MM.1S (cell line): ENCODE results near the gene CRLF3.
"Not testable (repeated sequence)": the region's sequence is repeated elsewhere in the genome, so short reads cannot be mapped to it uniquely, and the experiment has no call there.

Experiments used
- DNase-seq: peaks from one replicate; pipeline ENCODE4 v3.0.0-alpha.2; 2015
- H2AFZ ChIP-seq: fragments of 300-600 bp; sonication (generic); 2 replicates; pipeline ENCODE4 v1.6.0; 2016; ENCODE audit warnings: antibody characterized with exemption, low read length
- H3F3A ChIP-seq: fragments of 300-600 bp; sonication (generic); 2 replicates; pipeline ENCODE4 v1.6.1; 2016; ENCODE audit warnings: mild to moderate bottlenecking, antibody characterized with exemption, low read length, moderate library complexity, mixed read lengths; ENCODE audit not compliant: insufficient read depth
- H3K27ac ChIP-seq: fragments of 300-600 bp; sonication (generic); 2 replicates; pipeline ENCODE4 v1.5.1; 2016; ENCODE audit warnings: mild to moderate bottlenecking, low read length
- H3K27me3 ChIP-seq: fragments of 300-600 bp; sonication (generic); replicated peaks from 2 replicates; pipeline ENCODE4 v1.6.0; 2016; ENCODE audit warnings: low read length; ENCODE audit not compliant: insufficient read depth
- H3K36me3 ChIP-seq: fragments of 300-600 bp; sonication (generic); replicated peaks from 2 replicates; pipeline ENCODE4 v1.6.1; 2016; ENCODE audit warnings: mild to moderate bottlenecking, low read length, mixed read lengths; ENCODE audit not compliant: insufficient read depth
- H3K4me1 ChIP-seq: fragments of 300-600 bp; sonication (generic); 2 replicates; pipeline ENCODE4 v1.6.1; 2016; ENCODE audit warnings: low read length, mixed read lengths
- H3K4me2 ChIP-seq: fragments of 300-600 bp; sonication (generic); 2 replicates; pipeline ENCODE4 v1.6.0; 2016; ENCODE audit warnings: low read depth, low read length
- H3K4me3 ChIP-seq: fragments of 300-600 bp; sonication (generic); 2 replicates; pipeline ENCODE4 v1.5.1; 2016; ENCODE audit warnings: low read length, mixed read lengths
- H3K79me2 ChIP-seq: fragments of 300-600 bp; sonication (generic); 2 replicates; pipeline ENCODE4 v1.6.1; 2016; ENCODE audit warnings: mixed run types, low read length, mixed read lengths
- H3K9ac ChIP-seq: fragments of 300-600 bp; sonication (generic); 2 replicates; pipeline ENCODE4 v1.6.1; 2016; ENCODE audit warnings: low read length, mixed read lengths
- H3K9me2 ChIP-seq: fragments of 300-600 bp; sonication (generic); replicated peaks from 2 replicates; pipeline ENCODE4 v1.6.1; 2016; ENCODE audit warnings: mild to moderate bottlenecking, low read length, mixed read lengths; ENCODE audit not compliant: insufficient read depth
- H3K9me3 ChIP-seq: fragments of 300-600 bp; sonication (generic); replicated peaks from 2 replicates; pipeline ENCODE4 v1.6.1; 2016; ENCODE audit warnings: mild to moderate bottlenecking, low read length, mixed read lengths; ENCODE audit not compliant: insufficient read depth
- H4K20me1 ChIP-seq: fragments of 300-600 bp; sonication (generic); 2 replicates; pipeline ENCODE4 v1.6.1; 2016; ENCODE audit warnings: mild to moderate bottlenecking, low read length, moderate library complexity, mixed read lengths; ENCODE audit not compliant: insufficient read depth
- CTCF ChIP-seq: fragments of 300-600 bp; sonication (generic); IDR thresholded peaks from 2 replicates; pipeline ENCODE4 v1.5.1; 2016; ENCODE audit warnings: antibody characterized with exemption, low read length, mixed read lengths
- EZH2 ChIP-seq: fragments of 300-600 bp; sonication (generic); optimal IDR thresholded peaks from 2 replicates; pipeline ENCODE3; 2017; ENCODE audit warnings: low read depth, mild to moderate bottlenecking, antibody characterized with exemption, low read length, mixed read lengths
- EZH2phosphoT487 ChIP-seq: fragments of 300-600 bp; sonication (generic); IDR thresholded peaks from 2 replicates; pipeline ENCODE4 v1.6.1; 2018; ENCODE audit warnings: antibody characterized with exemption, low read length

Gene CRLF3

GRCh38 chr17:30780343-30780742 lies 44.1 kb downstream of the CRLF3 start:
- Histone ChIP-seq H3K4me3 (no peak overlapping the region), H3K36me3 (peaks cover 5% of the 10 kb centered on the region; the same call in 1 of the 2 replicates), H3K27me3 (no peaks in the 10 kb centered on the region), H3K9me2 (no peaks in the 10 kb centered on the region), H3K27ac (no peak overlapping the region; the same call in 1 of the 2 replicates), H3K79me2 (no peaks in the 10 kb centered on the region), H3K4me2 (no peak overlapping the region), H3F3A (peaks cover 20% of the 10 kb centered on the region; the same call in 1 of the 2 replicates), H2AFZ (no peak overlapping the region), H4K20me1 (no peaks in the 10 kb centered on the region), H3K9ac (no peak overlapping the region), H3K9me3 (no peaks in the 10 kb centered on the region), H3K4me1 (no peaks in the 10 kb centered on the region)
- TF ChIP-seq EZH2 (no peak), EZH2phosphoT487 (no peak), CTCF (no peak)
- peak; percentile 21 for DNase-seq

- not testable (repeated sequence) for H3K27me3 ChIP-seq, H4K20me1 ChIP-seq, H3K9me2 ChIP-seq, H3F3A ChIP-seq, DNase-seq, H3K4me2 ChIP-seq, H3K4me1 ChIP-seq, H3K4me3 ChIP-seq, H3K9ac ChIP-seq, H2AFZ ChIP-seq, H3K36me3 ChIP-seq, H3K9me3 ChIP-seq, H3K27ac ChIP-seq, H3K79me2 ChIP-seq
Observed at GRCh38 chr17:30768771-30769170, 55.7 kb downstream of the CRLF3 start.

GRCh38 chr17:30767641-30768404 lies 56.7 kb downstream of the CRLF3 start:
- not testable (repeated sequence) for H3K27ac ChIP-seq, H3K4me2 ChIP-seq, H3K9me3 ChIP-seq, H3F3A ChIP-seq, H3K36me3 ChIP-seq, H3K4me3 ChIP-seq, H4K20me1 ChIP-seq, H3K9ac ChIP-seq, H3K27me3 ChIP-seq, H3K79me2 ChIP-seq, DNase-seq, H3K4me1 ChIP-seq, H3K9me2 ChIP-seq, H2AFZ ChIP-seq

- no peak for TF ChIP-seq EZH2
- TF ChIP-seq CTCF = no peak
- no peak for TF ChIP-seq EZH2phosphoT487
- Histone ChIP-seq H3K36me3 (no peaks in the 10 kb centered on the region), H3K9me3 (no peaks in the 10 kb centered on the region), H3K9me2 (no peaks in the 10 kb centered on the region), H3K4me2 (no peak overlapping the region), H3K27ac (no peak overlapping the region), H3K9ac (no peak overlapping the region), H3K4me3 (no peak overlapping the region), H4K20me1 (no peaks in the 10 kb centered on the region), H3K4me1 (no peaks in the 10 kb centered on the region), H2AFZ (no peak overlapping the region), H3F3A (no peaks in the 10 kb centered on the region), H3K79me2 (peaks cover 14% of the 10 kb centered on the region), H3K27me3 (no peaks in the 10 kb centered on the region)
- no peak for DNase-seq
Observed at GRCh38 chr17:30761060-30761459, 63.4 kb downstream of the CRLF3 start.

GRCh38 chr17:30753291-30753690 lies 71.2 kb downstream of the CRLF3 start:
- not testable (repeated sequence) for H3K9me2 ChIP-seq, DNase-seq, H3F3A ChIP-seq, H3K9me3 ChIP-seq, H2AFZ ChIP-seq, H3K9ac ChIP-seq, H3K4me2 ChIP-seq, H3K4me3 ChIP-seq, H3K4me1 ChIP-seq, H3K36me3 ChIP-seq, H3K27ac ChIP-seq, H4K20me1 ChIP-seq, H3K27me3 ChIP-seq
- H3K79me2 ChIP-seq = peaks cover 17% of the 10 kb centered on the region

- H3K4me2 ChIP-seq, H3K36me3 ChIP-seq, H3K27me3 ChIP-seq: not testable (repeated sequence)
Observed at GRCh38 chr17:30750982-30751381, 73.5 kb downstream of the CRLF3 start.

More at GRCh38 chr17:30750982-30751381, 73.5 kb downstream of the CRLF3 start:
- not testable (repeated sequence) for H3K4me3 ChIP-seq, H3K4me1 ChIP-seq, H3K9ac ChIP-seq, H3K27ac ChIP-seq, H3K9me3 ChIP-seq, H3K9me2 ChIP-seq, H2AFZ ChIP-seq, H3K79me2 ChIP-seq, H3F3A ChIP-seq, DNase-seq, H4K20me1 ChIP-seq
